Kidney (tissue), 14 donors: ENCODE results near the gene JDP2. TPM values are rescaled to one million over a fixed set of nuclear protein-coding genes. Genes with fewer than 3 reads are reported as not detected.

Experiments used
- DNase-seq, 5 donors: peaks; one replicate each; pipeline ENCODE4 v3.0.0-alpha.2; 2013 to 2020
- FAIRE-seq: peaks from 2 replicates; lab custom pipeline; 2012; peaks lifted over from hg19 to GRCh38; lab: Jason Lieb, UNC
- H3K27ac ChIP-seq, 2 donors: one replicate each; pipeline ENCODE4 v1.7.0; 2013; ENCODE audit warnings: low read depth in 2 of 2, low read length in 2 of 2, inconsistent platforms in 1 of 2
- H3K27me3 ChIP-seq: one replicate; pipeline ENCODE4 v1.7.1; 2013; ENCODE audit warnings: low read length, inconsistent platforms; ENCODE audit not compliant: control insufficient read depth, insufficient read depth
- H3K36me3 ChIP-seq, 3 donors: one replicate each; pipeline versions ENCODE4 v1.7.0 to v1.7.1; 2013; ENCODE audit warnings: low read length in 3 of 3, control low read depth in 1 of 3, inconsistent platforms in 1 of 3; ENCODE audit not compliant: insufficient read depth in 3 of 3, control insufficient read depth in 2 of 3
- H3K4me1 ChIP-seq, 3 donors: one replicate each; pipeline versions ENCODE4 v1.7.0 to v1.7.1; 2013; ENCODE audit warnings: low read length in 3 of 3, inconsistent platforms in 1 of 3, low read depth in 1 of 3; ENCODE audit not compliant: control insufficient read depth in 2 of 3, insufficient read depth in 2 of 3
- H3K4me3 ChIP-seq, 3 donors: one replicate each; pipeline versions ENCODE4 v1.7.0 to v1.8.1; 2013; ENCODE audit warnings: low read length in 3 of 3, control low read depth in 1 of 3, inconsistent platforms in 1 of 3
- H3K9ac ChIP-seq, 3 donors: one replicate each; pipeline versions ENCODE4 v1.7.0 to v1.7.1; 2013; ENCODE audit warnings: low read length in 3 of 3, control low read depth in 1 of 3, inconsistent platforms in 1 of 3
- H3K9me3 ChIP-seq, 3 donors: one replicate each; pipeline versions ENCODE4 v1.7.0 to v1.7.1; 2013; ENCODE audit warnings: low read length in 3 of 3, control low read depth in 1 of 3, inconsistent platforms in 1 of 3; ENCODE audit not compliant: control insufficient read depth in 2 of 3, insufficient read depth in 1 of 3
- intact Hi-C: fragments of 100-400 bp; cut with DNase I; formaldehyde crosslinking; loops from one replicate; pipeline ENCODE4 v1.11.1; 2022
- polyA plus RNA-seq: library from polyadenylated mRNA; stranded (reverse); fragments of 350-450 nt; fragmentation: Illumina TruSeq; extraction: RNeasy Lipid Tissue Mini Kit (QIAGEN cat#74804); gene quantifications from one replicate; pipeline ENCODE4 v1.2.3, GENCODE V29; 2014; ENCODE audit warnings: low read depth, low replicate concordance; ENCODE audit not compliant: insufficient read depth
- total RNA-seq: library from RNA; stranded (reverse); fragmentation: NEBNext Ultra II Directional; extraction: Animal tissue kit (Norgen Biotek cat#: 25700); gene quantifications from one replicate; pipeline ENCODE4 v1.2.1, GENCODE V29; 2021
- TF ChIP-seq, protein P1 (sequence below): IDR thresholded peaks from 3 replicates; pipeline ENCODE4 v1.5.1; 2012; ENCODE audit warnings: mild to moderate bottlenecking, moderate library complexity, borderline replicate concordance; ENCODE audit not compliant: insufficient read depth; ENCODE audit errors: extremely low read depth
- donor health status: control.
- donor health status: control.
- donor health status: control.
- donor health status: control.
- donor health status: control.
- donor health status: DM: yes; HTN: yes; CAD: no.
- donor health status: Normal renal cell carcinoma (clear cell type).

The JDP2 gene
- total and polyA plus RNA-seq, 2 donors from 2014 or later, result 20.1 to 33.4 TPM

DNA sequence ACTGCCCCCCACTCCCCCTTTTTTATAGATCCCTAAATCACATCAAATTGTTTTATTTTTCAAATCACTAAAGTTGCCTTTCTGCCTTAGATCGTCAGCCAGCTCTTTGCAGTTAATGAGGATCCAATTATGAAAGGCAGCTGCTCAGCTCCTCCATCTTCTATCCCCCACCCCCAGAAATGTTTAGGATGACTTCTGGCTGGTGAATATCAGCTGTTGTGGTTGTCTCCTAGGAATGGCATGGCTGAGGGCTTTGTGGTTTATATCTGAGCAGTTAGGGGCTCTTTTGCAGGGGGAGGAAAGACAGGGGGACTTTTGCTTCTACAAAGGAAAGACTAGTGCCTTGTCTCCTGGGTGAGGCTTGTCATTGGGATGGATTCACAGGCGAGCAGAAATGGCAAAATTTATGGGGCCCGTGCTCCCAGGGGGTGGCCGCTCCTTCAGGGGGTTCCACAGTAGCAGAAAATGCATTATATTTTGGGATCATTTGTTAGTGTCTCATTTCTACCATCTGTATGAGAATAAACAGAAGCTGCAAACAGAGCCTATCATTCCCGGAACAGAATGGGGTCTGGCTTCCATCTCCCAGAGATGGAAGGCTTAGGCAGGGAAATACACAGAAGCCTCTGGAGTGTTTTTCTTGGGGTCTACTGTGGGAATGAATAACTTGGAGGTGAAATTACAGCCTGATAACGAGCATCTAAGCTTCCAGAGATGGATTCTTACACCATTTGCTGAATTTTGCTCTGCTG is 6.5 kb downstream of the JDP2 start:
- H3K4me3 ChIP-seq, result no peak overlapping the region
- no peak overlapping the region for H3K9ac ChIP-seq
- no peaks in the 10 kb centered on the region for H3K9me3 ChIP-seq
- peaks cover 0 to 57% (median 11%) of the 10 kb centered on the region in 3 donors for H3K36me3 ChIP-seq
- no peaks in the 10 kb centered on the region for H3K27me3 ChIP-seq
- TF ChIP-seq, protein P1, sequence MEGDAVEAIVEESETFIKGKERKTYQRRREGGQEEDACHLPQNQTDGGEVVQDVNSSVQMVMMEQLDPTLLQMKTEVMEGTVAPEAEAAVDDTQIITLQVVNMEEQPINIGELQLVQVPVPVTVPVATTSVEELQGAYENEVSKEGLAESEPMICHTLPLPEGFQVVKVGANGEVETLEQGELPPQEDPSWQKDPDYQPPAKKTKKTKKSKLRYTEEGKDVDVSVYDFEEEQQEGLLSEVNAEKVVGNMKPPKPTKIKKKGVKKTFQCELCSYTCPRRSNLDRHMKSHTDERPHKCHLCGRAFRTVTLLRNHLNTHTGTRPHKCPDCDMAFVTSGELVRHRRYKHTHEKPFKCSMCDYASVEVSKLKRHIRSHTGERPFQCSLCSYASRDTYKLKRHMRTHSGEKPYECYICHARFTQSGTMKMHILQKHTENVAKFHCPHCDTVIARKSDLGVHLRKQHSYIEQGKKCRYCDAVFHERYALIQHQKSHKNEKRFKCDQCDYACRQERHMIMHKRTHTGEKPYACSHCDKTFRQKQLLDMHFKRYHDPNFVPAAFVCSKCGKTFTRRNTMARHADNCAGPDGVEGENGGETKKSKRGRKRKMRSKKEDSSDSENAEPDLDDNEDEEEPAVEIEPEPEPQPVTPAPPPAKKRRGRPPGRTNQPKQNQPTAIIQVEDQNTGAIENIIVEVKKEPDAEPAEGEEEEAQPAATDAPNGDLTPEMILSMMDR, result no peak
- intact Hi-C loops, result no loop called here
- DNase-seq (no peak), FAIRE-seq (no peak)
- H3K4me1 ChIP-seq, result peaks cover 6 to 37% (median 33%) of the 10 kb centered on the region in 3 donors
- H3K27ac ChIP-seq, result no peak overlapping the region

DNA sequence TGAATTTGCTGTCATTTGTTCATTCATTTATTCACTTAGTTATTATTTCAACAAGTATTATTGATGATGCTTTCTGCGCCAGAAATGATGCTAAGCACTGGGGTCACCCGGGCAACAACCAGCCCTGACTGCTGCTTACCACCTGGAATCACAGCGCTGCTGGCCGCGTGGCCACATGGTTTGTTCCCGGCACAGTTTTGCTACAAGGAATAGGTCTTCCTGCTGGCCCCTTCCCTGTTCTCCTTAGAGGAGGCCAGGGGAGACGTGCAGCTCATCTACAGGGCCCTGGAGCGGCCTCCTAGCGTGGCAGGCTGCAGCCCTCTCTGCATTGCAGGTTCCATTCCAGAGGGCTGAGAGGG is 7.0 kb downstream of the JDP2 start:
- no peak for FAIRE-seq
- H3K27ac ChIP-seq, result no peak overlapping the region
- no peak overlapping the region for H3K4me3 ChIP-seq
- no peaks in the 10 kb centered on the region for H3K27me3 ChIP-seq
- TF ChIP-seq, protein P1, result no peak
- intact Hi-C loops, result no loop called here
- peaks cover 4 to 32% (median 30%) of the 10 kb centered on the region in 3 donors for H3K4me1 ChIP-seq
- no peak overlapping the region for H3K9ac ChIP-seq
- H3K36me3 ChIP-seq, result peaks cover 0 to 62% (median 15%) of the 10 kb centered on the region in 3 donors
- DNase-seq, result no peak
- no peaks in the 10 kb centered on the region for H3K9me3 ChIP-seq

DNA sequence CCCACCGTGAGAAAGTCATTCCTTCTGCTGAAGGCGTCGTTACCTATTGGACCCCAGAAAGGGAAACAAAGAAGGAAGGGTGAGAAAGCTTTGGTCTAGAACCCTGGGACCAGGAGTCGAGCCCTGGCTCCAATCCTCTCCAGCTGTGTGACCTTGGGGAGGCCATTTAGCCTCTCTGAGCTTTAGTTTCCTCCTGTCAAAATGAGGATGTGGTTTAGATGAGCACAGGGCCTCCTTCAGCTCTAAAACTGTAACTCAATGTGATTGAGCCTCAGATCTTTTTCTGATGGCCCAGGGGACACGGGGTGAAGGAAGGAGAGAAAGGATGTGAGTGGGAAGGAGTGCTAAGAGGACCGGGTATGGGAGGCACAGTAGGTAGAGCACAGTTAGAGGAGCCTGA is 7.7 kb downstream of the JDP2 start:
- intact Hi-C loops, result no loop called here
- FAIRE-seq, result no peak
- H3K9me3 ChIP-seq, result no peaks in the 10 kb centered on the region
- no peak overlapping the region for H3K9ac ChIP-seq
- TF ChIP-seq, protein P1, result no peak
- H3K4me3 ChIP-seq, result no peak overlapping the region
- H3K36me3 ChIP-seq, result peaks cover 0 to 63% (median 16%) of the 10 kb centered on the region in 3 donors
- peaks cover 4 to 28% (median 26%) of the 10 kb centered on the region in 3 donors for H3K4me1 ChIP-seq
- no peak for DNase-seq
- no peak overlapping the region for H3K27ac ChIP-seq
- no peaks in the 10 kb centered on the region for H3K27me3 ChIP-seq
